OCI-LY3 (cell line): ENCODE measurements around the gene ASTN1.

Experiments used
- H2AFZ ChIP-seq: fragments of 200-600, 300-600 bp; shearing (Covaris generic); 2 replicates; pipeline ENCODE4 v1.6.0; 2014; ENCODE audit warnings: antibody characterized with exemption, low read depth, low read length
- H3K27ac ChIP-seq: fragments of 200-600, 300-600 bp; sonication (generic); 2 replicates; pipeline ENCODE4 v1.5.1; 2014; ENCODE audit warnings: mild to moderate bottlenecking, low read length, moderate library complexity, mixed read lengths
- H3K27me3 ChIP-seq: fragments of 200-600, 300-600 bp; sonication (generic); 2 replicates; pipeline ENCODE4 v1.6.1; 2014; ENCODE audit warnings: low read depth, low read length, mixed read lengths
- H3K36me3 ChIP-seq: fragments of 200-600, 300-600 bp; sonication (generic); replicated peaks from 2 replicates; pipeline ENCODE3; 2014; ENCODE audit warnings: low read depth, low read length, mixed read lengths
- H3K4me1 ChIP-seq: fragments of 300-600, 200-600 bp; sonication (generic); 2 replicates; pipeline ENCODE4 v1.6.1; 2014; ENCODE audit warnings: low read length, mixed read lengths
- H3K4me2 ChIP-seq: fragments of 200-600, 300-600 bp; sonication (generic); 2 replicates; pipeline ENCODE4 v1.6.1; 2014; ENCODE audit warnings: low read length, mixed read lengths
- H3K4me3 ChIP-seq: fragments of 300-600, 200-600 bp; sonication (generic); 2 replicates; pipeline ENCODE4 v1.5.1; 2014; ENCODE audit warnings: antibody characterized with exemption, mild to moderate bottlenecking, low read length, moderate library complexity
- H3K79me2 ChIP-seq: fragments of 300-600, 200-600 bp; shearing (Covaris generic); 2 replicates; pipeline ENCODE4 v1.6.1; 2014; ENCODE audit warnings: mild to moderate bottlenecking, low read length, mixed read lengths
- H3K9ac ChIP-seq: fragments of 300-600, 200-600 bp; shearing (Covaris generic); 2 replicates; pipeline ENCODE4 v1.6.0; 2014; ENCODE audit warnings: mild to moderate bottlenecking, low read length, moderate library complexity
- H3K9me3 ChIP-seq: fragments of 200-600, 300-600 bp; shearing (Covaris generic); 2 replicates; pipeline ENCODE4 v1.6.1; 2014; ENCODE audit warnings: low read length, mixed read lengths; ENCODE audit not compliant: insufficient read depth
- H4K20me1 ChIP-seq: fragments of 200-600, 300-600 bp; sonication (generic); 2 replicates; pipeline ENCODE4 v1.6.1; 2016; ENCODE audit warnings: low read length, mixed read lengths; ENCODE audit not compliant: insufficient read depth
- EZH2phosphoT487 ChIP-seq: fragments of 200-600 bp; shearing (Covaris generic); IDR thresholded peaks from 2 replicates; pipeline ENCODE4 v1.6.1; 2018; ENCODE audit warnings: antibody characterized with exemption, mixed run types, low read depth
- TF ChIP-seq, protein P1 (sequence below): fragments of 200-600, 300-600 bp; sonication (generic); IDR thresholded peaks from 2 replicates; pipeline ENCODE4 v1.5.1; 2014; ENCODE audit warnings: antibody characterized with exemption, low read length, low read depth

Gene ASTN1

DNA sequence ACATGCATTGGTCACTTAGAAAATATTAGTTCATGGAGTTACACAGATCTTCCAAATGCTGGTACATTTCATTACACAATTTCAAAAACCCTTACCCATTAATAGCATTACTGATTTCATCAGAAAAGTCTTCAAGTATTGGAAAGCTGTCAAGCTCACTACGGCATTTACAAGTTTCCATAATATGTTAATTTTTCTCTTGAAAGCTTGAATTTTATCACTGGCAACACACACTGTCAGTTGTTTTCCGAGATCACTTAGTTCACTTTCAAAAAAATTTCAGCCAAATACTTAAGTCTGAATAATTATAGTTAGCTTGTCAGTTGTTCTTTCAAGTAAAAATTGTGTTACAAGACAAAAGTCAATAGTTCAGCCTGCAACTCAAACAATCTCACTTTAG lies 18.0 kb downstream of the ASTN1 start:
- Histone ChIP-seq H3K9ac (no peak overlapping the region), H3K4me3 (no peak overlapping the region), H3K27me3 (no peaks in the 10 kb centered on the region), H3K4me1 (no peaks in the 10 kb centered on the region), H3K36me3 (no peaks in the 10 kb centered on the region), H3K79me2 (no peaks in the 10 kb centered on the region), H3K4me2 (no peak overlapping the region), H4K20me1 (no peaks in the 10 kb centered on the region), H3K27ac (no peak overlapping the region), H2AFZ (no peak overlapping the region), H3K9me3 (no peaks in the 10 kb centered on the region)
- no peak for TF ChIP-seq EZH2phosphoT487
- TF ChIP-seq, protein P1, sequence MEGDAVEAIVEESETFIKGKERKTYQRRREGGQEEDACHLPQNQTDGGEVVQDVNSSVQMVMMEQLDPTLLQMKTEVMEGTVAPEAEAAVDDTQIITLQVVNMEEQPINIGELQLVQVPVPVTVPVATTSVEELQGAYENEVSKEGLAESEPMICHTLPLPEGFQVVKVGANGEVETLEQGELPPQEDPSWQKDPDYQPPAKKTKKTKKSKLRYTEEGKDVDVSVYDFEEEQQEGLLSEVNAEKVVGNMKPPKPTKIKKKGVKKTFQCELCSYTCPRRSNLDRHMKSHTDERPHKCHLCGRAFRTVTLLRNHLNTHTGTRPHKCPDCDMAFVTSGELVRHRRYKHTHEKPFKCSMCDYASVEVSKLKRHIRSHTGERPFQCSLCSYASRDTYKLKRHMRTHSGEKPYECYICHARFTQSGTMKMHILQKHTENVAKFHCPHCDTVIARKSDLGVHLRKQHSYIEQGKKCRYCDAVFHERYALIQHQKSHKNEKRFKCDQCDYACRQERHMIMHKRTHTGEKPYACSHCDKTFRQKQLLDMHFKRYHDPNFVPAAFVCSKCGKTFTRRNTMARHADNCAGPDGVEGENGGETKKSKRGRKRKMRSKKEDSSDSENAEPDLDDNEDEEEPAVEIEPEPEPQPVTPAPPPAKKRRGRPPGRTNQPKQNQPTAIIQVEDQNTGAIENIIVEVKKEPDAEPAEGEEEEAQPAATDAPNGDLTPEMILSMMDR: no peak

DNA sequence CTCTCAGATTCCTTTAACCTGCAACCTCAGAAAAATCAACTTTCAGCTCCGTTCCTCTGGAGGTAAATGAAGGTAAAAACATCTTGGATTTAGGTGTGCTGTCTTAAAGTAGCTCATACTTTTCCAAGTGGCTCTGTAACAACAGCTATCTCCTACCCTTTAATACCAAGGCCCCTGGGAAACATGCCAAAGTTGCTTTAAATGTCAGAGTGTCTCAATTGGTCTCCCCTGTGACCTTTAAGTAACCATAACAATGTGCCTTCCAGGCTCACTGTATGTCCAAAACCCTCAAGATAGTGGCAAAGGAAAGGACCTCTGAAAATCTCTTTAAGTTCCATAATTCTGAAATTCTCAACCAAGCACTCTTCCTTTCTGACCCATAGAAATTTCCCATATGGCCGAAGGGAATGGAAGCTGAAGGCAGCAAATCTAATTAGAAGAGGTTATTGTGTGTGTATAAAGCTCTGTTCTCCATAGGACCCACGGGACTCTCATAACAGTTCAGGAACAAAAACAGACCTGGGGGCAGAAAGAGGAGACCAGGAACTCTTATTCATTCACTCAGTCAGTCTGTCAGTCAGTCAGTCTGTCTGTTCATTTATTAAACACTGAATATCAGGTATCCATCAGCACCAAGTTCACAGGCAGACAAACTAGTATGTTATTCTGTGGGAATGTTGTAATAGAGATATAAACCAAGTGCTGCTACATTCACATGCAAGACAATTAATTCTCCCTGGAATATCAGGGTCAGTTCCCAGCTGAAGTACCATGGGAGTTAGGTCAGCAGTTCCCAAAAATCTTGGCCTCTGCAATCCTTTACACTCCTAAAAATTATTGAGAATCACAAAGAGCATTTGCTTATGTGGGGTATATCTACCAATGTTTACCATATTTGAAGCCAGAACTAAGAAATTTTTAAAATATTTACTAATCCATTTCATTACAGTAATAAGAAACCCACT lies 19.1 kb downstream of the ASTN1 start:
- Histone ChIP-seq H3K9ac (no peak overlapping the region), H4K20me1 (no peaks in the 10 kb centered on the region), H3K27me3 (peaks cover 5% of the 10 kb centered on the region; the same call in 1 of the 2 replicates), H3K4me3 (no peak overlapping the region), H3K4me1 (no peaks in the 10 kb centered on the region), H3K4me2 (no peak overlapping the region), H3K27ac (no peak overlapping the region), H2AFZ (no peak overlapping the region), H3K79me2 (no peaks in the 10 kb centered on the region), H3K9me3 (no peaks in the 10 kb centered on the region), H3K36me3 (no peaks in the 10 kb centered on the region)
- TF ChIP-seq, protein P1: no peak
- TF ChIP-seq EZH2phosphoT487: no peak

DNA sequence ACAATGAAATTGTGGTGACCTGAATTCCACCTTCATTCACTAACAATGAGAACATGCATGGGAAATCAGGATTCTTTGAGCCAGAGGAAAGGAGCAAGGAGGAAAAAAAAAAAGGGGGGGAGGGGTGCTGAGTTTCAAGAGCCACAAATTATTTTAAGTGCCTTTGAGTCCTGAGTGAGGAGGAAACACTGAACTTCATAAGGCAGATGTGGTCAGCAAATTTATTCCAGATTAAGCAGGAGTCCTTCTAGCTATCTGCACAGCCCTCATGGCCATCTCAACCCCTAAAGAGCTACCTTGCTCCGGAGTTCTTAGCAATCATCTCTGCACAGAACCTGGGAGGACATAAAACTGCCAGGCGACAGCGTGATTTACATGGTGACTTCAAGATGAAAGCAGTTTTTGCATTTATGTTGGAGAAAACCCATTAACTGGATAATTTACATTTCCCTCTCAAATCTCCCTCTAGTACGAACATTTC lies 21.7 kb downstream of the ASTN1 start:
- no peak overlapping the region for H3K27ac ChIP-seq
- no peaks in the 10 kb centered on the region for H3K79me2 ChIP-seq
- H3K4me3 ChIP-seq: no peak overlapping the region
- TF ChIP-seq EZH2phosphoT487: no peak
- TF ChIP-seq, protein P1: no peak
- H3K9me3 ChIP-seq: no peaks in the 10 kb centered on the region
- no peaks in the 10 kb centered on the region for H4K20me1 ChIP-seq
- H3K9ac ChIP-seq: no peak overlapping the region
- H3K36me3 ChIP-seq: no peaks in the 10 kb centered on the region
- peaks cover 5% of the 10 kb centered on the region; the same call in 1 of the 2 replicates for H3K27me3 ChIP-seq
- H3K4me1 ChIP-seq: no peaks in the 10 kb centered on the region
- no peak overlapping the region for H3K4me2 ChIP-seq
- no peak overlapping the region for H2AFZ ChIP-seq

DNA sequence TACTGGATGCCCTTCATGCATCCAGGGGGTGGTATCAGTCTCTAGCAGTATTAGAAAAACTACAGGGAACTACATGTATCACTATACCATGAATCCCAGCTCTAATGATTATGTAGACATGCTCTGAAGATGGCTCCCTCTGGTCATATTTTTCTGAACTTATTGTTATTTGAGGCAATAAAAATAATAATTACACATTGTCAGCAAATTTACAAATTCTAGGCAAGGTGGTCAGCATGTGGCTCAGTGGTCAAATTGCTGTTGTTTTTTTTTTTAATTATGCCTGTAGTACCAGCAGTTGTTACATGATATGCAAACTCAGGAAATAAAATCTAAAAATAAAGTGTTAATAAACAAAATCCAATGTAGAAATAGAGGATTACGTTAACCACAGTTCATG lies 22.5 kb downstream of the ASTN1 start:
- Histone ChIP-seq H3K27ac (no peak overlapping the region), H3K9me3 (no peaks in the 10 kb centered on the region), H2AFZ (no peak overlapping the region), H3K79me2 (no peaks in the 10 kb centered on the region), H3K27me3 (peaks cover 5% of the 10 kb centered on the region; the same call in 1 of the 2 replicates), H3K4me3 (no peak overlapping the region), H3K9ac (no peak overlapping the region), H3K4me2 (no peak overlapping the region), H3K36me3 (no peaks in the 10 kb centered on the region), H4K20me1 (no peaks in the 10 kb centered on the region), H3K4me1 (no peaks in the 10 kb centered on the region)
- TF ChIP-seq EZH2phosphoT487: no peak
- TF ChIP-seq, protein P1: no peak
